GM19395 (cell line): Measurements from ENCODE around the gene KRTAP4-12.
"Not testable (repeated sequence)": the region's sequence is repeated elsewhere in the genome, so short reads cannot be mapped to it uniquely, and the experiment has no call there.

ENCODE experiments used
- ATAC-seq: cut with Tn5 transposase; IDR thresholded peaks from one replicate; pipeline ENCODE4 v1.9.1; 2021; ENCODE audit warnings: mild to moderate bottlenecking, moderate library complexity; ENCODE audit not compliant: unreplicated experiment

KRTAP4-12 gene

DNA sequence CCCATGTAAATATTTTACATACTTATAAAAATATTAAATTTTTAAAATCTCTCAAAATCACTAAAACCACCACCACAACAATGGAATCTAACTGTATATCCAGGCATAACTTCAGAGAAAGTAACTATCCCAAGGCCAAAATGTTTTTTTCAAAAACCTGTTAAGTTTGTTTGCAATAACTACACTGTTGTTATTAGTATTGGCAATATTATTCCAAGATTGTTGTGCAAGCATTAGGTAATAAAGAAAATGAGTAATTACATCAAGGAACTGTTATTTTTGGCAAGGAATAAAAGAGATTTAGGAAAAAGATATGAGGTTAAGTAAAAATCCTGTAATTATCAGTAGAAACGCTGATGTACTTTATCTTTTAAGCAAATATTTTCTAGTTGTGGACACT lies 3.4 kb upstream of the KRTAP4-12 start:
- no peak for ATAC-seq

DNA sequence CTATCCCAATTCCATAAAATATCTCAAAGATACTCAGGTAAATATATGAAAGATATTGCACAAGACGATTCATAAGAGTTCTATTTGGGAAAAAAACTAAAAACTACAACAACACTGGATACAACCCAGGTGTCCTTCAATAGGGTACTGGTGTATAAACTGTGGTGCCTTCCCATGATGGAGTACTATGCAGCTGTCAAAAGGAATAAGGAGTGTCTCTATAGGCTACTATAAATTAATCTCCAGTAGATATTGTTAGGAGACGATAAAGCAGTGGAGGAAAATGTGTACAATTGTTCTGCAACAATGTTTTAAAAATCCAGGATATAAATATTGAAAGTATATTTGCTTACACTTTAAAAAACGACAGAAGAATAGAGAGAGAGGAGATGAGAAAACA lies 2.4 kb upstream of the KRTAP4-12 start:
- no peak for ATAC-seq

DNA sequence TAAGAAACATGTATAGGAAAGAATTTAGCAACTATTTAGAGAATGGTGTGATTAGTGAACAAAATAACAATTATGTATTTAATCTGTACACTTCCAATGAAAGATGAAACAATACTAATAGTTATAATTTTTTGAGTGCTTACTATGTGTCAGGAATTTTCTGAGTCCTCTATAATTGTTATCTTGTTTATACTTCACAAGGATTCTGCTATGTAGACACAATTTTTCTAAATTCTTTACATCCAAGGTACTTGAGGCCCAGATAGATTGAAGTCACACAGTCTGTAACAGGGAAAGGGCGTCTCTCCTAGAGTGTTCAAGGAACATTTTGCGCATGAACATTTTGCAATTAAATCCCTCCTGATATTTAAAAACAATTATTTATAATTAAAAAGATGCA lies 1.1 kb upstream of the KRTAP4-12 start:
- ATAC-seq = no peak

DNA sequence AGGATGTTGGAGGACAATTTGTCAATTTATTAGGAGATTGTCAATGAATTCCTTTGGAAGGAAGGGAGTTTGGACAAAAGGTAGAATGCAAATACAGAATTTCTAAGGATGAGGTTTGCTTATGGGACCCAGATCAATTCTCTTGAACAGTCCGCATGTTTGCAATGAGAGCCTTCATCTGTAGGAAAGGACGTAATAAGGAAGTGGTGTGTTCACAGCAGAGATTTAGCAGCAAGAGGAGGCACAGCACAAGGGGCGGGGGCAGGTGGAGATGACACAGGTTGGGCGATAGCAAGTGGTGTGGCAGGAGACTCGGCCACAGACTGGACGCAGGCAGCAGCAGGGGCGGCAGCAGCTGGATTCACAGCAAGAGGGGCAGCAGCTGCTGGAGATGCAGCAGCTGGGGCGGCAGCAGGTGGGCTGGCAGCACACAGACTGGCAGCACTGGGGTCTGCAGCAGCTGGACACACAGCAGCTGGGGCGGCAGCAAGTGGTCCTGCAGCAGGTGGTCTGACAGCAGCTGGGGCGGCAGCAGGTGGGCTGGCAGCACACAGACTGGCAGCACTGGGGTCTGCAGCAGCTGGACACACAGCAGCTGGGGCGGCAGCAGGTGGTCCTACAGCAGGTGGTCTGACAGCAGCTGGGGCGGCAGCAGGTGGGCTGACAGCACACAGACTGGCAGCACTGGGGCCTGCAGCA lies 541 bp downstream of the KRTAP4-12 start:
- ATAC-seq = not testable (repeated sequence)

DNA sequence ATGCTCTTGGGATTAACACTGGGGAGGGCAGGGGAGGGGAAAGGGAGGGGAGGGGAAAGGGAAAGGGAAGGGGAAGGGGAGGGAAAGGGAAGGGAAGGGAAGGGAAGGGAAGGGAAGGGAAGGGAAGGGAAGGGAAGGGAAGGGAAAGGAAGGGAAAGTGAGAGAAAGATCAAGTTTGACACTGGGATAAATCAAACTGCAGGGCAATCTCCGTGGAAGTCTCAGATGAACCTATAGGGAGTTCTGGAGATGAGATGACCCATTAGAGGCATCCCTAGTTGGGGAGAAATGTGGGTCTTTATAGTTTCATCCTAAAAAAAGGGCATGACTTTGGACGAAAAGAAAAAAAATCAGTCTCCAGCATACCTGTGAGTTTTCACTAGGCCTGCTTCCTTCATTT lies 2.2 kb downstream of the KRTAP4-12 start:
- ATAC-seq = no peak

DNA sequence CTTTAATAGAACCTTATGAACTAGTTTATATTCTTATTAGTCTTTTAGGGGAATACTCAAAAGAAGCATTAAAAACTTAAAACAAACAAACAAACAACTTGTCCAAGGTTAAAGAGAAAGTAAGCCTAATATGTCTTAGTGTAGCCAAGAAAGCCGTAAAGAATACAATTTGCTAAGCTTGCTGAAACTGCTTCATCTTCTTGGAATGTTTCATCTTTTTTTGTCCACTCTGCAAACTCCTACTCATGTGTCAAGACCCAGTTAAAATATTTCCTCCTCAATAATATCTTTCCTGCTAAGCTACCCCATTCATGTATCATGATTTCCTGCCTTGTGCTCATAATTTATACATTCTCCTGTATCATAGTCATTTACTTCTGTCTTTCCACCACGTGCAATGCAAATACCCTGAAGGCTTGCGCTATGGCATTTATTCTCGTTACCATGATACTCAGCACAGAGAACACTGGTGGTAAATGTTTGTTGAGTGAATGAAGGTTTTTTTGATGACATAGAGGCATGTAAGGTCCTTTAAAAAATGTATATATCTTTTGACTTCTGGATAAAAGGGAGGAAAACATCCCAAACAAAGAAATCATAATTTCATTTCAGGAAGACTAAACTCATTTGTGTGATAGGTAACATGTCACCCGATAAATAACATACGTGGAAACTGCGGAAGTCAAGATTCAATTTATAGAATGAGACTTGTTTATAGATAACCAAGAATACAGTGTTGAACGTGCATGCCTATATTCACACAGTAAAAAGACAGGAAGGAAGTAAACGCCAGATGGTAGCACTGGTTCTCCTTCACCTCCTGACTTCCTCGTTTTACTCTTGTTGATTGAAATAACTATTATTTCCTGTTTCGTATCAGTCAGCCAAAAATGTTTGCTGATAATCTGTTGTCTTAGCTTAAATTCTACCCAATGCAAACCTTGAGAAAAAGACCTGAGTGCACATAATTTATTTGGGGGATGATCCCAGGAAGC lies 4.0 kb downstream of the KRTAP4-12 start:
- not testable (repeated sequence) for ATAC-seq

DNA sequence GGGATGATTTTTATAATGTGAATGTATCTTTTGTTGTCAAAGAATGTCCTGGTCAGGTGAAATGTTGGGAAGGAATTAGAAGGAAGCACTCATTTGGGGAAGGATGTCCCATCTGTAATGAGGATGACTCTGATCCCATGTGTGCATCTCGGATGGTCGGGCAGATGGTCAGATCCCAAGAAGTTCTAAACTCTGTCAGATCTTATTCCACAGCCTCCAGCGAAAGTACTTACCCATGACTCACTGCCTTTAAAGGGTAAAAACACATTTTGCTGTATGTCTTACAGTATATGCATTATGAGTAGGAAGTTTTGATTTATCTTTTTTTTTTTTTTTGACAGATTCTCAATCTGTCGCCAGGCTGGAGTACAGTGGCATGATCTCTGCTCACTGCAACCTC lies 5.3 kb downstream of the KRTAP4-12 start:
- no peak for ATAC-seq

DNA sequence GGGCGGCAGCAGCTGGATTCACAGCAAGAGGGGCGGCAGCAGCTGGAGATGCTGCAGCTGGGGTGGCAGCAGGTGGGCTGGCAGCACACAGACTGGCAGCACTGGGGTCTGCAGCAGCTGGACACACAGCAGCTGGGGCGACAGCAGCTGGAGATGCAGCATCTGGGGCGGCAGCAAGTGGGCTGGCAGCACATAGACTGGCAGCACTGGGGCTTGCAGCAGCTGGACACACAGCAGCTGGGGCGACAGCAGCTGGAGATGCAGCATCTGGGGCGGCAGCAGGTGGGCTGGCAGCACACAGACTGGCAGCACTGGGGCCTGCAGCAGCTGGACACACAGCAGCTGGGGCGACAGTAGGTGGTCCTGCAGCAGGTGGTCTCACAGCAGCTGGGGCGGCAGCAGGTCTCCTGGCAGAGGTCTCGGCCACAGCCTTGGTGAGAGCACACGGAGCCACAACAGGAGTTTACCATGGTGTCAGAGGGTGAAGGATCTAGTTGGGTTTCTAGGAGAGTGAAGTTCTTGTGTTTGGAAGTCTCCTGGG lies 6.1 kb downstream of the KRTAP4-12 start, which contains the start of gene KRTAP4-11:
Gene KRTAP4-11, minus strand, starts transcription at position 528 of the 541 bp plus-strand sequence. Its CDS starts 58 bp downstream, at position 470.
- not testable (repeated sequence) for ATAC-seq

DNA sequence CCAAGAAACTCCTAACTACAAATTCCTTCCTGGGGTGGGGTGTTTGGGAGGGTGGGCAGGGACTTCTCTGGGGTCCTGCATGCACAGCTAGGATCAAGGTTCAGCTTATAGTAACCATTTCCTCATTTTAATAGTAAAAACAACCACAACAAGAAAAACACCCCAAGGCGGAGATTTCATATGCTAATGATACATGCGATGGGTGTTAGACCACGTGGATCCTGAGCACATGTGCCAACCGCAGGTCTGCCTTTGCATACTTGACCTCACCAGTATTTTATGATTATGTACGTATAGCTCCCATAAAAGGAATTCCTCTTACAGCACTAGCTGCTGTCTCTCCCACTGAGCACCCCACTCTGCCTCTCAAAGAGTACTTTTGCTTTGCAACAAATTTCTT lies 7.7 kb downstream of the KRTAP4-12 start:
- ATAC-seq = no peak

DNA sequence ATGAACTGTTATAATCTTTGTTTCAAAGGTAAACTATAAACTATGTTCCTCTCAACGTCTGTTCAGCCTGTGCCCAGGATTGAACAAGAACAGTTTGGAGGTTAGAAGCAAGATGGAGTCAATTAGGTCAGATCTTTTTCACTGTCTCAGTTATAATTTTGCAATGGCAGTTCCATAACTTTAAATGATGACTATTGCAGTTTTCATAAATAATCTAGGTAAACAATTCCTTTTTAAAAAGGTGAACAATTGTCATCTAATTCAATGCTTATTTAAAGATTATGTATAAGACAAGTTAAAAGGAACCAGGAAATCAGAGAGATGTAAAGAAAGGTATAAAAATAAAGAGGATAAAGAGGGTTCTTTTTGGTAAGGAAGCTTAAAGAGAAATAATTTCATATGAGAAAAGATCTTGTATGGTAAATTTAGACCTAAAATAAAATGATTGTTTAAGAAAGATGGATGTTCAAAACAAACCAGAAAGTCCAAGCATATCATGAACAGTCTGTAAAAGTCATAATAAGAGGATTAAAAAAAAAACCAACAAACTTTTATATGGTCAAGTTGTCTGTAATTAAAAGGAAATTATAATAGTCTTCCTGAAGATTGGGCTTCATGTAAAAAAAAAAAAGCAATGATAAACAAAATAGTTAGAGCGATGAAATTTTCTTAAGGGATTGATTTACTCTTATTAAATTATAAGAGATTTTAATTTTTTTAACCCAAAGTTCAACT lies 12.7 kb downstream of the KRTAP4-12 start:
- no peak for ATAC-seq

DNA sequence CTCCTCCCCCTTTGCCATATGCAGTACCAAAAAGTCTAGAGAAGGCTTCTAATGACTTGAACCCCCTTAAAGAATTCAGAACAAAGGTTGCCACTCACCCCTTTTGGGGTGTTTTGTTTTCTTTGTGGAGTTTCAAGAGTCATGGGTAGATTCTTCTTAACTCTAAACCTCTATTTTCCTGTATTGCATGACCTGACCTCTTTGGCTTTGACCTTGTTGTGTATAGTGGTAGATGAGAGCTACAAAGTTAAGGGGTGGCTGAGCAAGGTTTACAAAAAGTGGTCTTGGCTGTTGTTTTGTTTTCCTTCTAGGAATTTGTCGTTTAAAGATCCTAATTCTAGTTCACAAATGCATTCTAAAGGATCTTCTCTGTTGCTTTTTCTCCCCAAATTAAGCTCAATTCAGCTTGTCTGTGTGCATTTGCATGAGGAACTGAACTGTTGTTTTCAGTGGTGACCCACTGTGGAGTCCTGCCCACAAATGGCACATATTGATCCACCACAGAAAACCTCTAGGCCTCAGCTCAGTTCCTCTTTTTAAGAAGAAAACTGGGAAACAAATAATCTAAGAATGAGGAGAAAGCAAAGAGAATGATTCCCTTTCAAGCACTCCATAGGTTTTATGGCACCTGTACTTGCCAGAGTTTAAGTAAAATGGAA lies 15.1 kb downstream of the KRTAP4-12 start:
- ATAC-seq = not testable (repeated sequence)

DNA sequence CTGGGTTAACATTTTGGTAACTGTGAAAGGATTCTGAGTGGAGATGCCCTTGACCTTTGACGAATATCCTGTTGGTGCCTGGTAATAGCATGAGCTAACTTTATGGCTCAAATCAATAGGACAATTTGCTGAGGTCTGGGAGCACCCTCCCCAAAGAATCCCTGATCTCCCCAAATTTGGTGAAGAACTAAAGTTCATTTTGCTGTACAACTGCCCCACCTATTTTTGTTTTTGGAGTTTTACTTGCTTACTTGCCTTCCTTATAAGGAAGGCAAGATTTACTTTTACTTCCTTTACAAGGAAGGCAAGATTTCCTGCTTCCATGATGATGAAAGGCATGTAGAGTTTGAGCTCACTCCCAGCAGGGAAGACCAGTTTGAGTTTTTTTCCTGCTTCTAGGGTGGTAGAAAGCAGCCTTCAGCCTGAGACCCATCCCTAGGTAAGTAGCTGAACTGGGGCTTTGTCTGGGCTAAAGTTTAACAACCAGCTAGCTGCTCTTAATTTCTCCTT lies 16.0 kb downstream of the KRTAP4-12 start:
- ATAC-seq = no peak

DNA sequence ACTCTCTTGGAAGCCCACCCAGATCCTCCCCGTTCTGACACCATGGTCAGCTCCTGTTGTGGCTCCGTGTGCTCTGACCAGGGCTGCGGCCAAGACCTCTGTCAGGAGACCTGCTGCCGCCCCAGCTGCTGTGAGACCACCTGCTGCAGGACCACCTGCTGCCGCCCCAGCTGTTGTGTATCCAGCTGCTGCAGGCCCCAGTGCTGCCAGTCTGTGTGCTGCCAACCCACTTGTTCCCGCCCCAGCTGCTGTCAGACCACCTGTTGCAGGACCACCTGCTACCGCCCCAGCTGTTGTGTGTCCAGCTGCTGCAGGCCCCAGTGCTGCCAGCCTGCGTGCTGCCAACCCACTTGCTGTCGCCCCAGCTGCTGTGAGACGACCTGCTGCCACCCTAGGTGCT lies 18.6 kb downstream of the KRTAP4-12 start, which contains the start of gene KRTAP4-9:
Gene KRTAP4-9, plus strand, starts transcription at position 43 of the 400 bp plus-strand sequence. Its CDS starts 0 bp downstream, at position 43.
- not testable (repeated sequence) for ATAC-seq

DNA sequence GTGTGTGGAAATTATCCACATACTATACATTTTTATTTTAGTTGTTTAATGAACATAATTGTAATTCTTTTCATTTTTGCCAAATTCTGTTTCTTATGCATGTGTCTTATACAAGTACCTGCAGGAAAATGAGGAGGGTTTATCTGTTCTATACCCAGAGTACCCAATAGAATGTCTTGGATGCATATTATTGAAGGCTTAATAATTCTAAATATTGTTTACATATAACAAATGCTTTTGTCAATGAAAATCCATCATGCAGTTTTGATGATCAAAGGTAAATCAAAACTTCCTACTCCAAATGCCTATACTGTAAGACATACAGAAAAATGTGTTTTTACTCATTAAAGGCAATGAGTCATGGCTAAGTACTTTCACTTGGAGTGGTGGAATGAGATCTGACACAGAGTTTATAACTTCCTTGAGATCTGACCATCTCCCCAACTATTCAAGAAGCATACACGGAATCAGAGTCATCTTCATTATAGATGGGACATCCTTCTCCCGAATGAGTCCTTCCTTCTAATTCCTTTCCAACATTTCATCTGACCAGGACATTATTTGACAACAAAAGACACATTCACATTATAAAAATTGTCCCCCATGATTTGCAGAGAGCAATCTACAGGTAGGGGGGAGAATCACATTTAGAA lies 19.5 kb downstream of the KRTAP4-12 start:
- ATAC-seq = not testable (repeated sequence)

DNA sequence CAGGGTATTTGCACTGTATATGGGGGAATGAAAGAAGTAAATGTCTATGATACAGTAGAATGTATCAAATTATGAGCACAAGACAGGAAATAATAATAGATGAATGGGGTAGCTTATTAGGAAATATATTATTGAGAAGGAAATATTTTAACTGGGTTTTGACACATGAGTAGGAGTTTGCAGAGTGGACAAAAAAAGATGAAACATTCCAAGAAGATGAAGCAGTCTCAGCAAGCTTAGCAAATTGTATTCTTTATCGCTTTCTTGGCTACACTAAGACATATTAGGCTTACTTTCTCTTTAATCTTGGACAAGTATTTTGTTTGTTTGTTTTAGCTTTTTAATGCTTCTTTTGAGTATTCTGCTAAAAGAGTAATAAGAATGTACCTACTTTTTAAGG lies 20.1 kb downstream of the KRTAP4-12 start:
- no peak for ATAC-seq

DNA sequence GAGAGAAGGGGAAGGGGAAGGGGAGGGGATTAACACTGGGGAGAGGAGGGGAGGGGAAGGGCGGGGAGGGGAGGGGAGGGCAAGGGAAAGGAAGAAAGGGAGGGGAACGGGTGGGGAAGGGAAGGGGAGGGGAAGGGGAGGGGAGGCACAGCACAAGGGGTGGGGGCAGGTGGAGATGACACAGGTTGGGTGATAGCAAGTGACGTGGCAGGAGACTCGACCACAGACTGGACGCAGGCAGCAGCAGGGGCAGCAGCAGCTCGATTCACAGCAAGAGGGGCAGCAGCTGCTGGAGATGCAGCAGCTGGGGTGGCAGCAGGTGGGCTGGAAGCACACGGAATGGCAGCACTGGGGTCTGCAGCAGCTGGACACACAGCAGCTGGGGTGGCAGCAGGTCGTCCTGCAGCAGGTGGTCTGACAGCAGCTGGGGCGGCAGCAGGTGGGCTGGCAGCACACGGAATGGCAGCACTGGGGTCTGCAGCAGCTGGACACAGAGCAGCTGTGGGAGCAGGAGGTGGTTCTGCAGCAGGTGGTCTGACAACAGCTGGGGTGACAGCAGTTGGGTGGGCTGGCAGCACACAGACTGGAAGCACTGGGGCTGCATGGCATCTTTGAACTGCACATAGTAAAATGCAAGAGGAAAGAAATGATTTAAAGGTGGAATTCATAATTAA lies 22.3 kb downstream of the KRTAP4-12 start, which contains the start of gene KRTAP4-16:
Gene KRTAP4-16, minus strand, starts transcription at position 624 of the 674 bp plus-strand sequence. Its CDS starts 0 bp downstream, at position 624.
- ATAC-seq = no peak

DNA sequence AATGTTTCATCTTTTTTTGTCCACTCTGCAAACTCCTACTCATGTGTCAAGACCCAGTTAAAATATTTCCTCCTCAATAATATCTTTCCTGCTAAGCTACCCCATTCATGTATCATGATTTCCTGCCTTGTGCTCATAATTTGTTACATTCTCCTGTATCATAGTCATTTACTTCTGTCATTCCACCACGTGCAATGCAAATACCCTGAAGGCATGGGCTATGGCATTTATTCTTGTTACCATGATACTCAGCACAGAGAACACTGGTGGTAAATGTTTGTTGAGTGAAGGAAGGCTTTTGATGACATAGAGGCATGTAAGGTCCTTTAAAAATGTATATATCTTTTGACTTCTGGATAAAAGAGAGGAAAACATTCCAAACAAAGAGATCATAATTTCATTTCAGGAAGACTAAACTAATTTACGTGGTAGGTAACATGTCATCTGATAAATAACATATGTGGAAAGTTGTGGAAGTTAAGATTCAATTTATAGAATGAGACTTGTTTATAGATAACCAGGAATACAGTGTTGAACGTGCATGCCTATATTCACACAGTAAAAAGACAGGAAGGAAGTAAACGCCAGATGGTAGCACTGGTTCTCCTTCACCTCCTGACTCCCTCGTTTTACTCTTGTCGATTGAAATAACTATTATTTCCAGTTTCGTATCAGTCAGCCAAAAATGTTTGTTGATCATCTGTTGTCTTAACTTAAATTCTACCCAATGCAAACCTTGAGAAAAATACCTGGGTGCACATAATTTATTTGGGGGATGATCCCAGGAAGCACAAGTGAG lies 24.1 kb downstream of the KRTAP4-12 start:
- not testable (repeated sequence) for ATAC-seq

DNA sequence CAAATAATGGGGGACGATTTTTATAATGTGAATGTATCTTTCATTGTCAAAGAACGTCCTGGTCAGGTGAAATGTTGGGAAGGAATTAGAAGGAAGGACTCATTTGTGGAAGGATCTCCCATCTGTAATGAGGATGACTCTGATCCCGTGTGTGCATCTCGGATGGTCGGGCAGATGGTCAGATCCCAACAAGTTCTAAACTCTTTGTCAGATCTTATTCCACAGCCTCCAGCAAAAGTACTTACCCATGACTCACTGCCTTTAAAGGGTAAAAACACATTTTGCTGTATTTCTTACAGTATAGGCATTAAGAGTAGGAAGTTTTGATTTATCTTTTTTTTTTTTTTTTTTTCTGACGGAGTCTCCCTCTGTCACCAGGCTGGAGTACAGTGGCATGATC lies 25.5 kb downstream of the KRTAP4-12 start:
- ATAC-seq = no peak
